Transverse colon (tissue), 4 donors: ENCODE results near the gene KCNK7.

Experiments used
- EP300 ChIP-seq: sonication (generic); formaldehyde crosslinking; IDR thresholded peaks from one replicate; pipeline ENCODE4 v1.6.1; 2017; ENCODE audit warnings: antibody characterized with exemption, low read depth
- POLR2A ChIP-seq: fragments of 450-650 bp; IDR thresholded peaks from one replicate; pipeline ENCODE4 v1.6.1; 2016; ENCODE audit warnings: antibody characterized with exemption, mild to moderate bottlenecking, moderate library complexity
- POLR2AphosphoS5 ChIP-seq, 3 donors: sonication (generic); formaldehyde crosslinking; IDR thresholded peaks; one replicate each; pipeline ENCODE4 v1.6.1; 2016; ENCODE audit warnings: antibody characterized with exemption in 3 of 3
- TF ChIP-seq, protein P1 (sequence below), 5 experiments: fragments of 200-600 bp in 3 of 5; fragments of 450-650 bp in 2 of 5; sonication (generic) in 3 of 5; IDR thresholded peaks; 1 replicate in 2 of 5; 2 replicates in 3 of 5; pipeline ENCODE4 v1.5.1; 2016 to 2017; ENCODE audit warnings: antibody characterized with exemption in 5 of 5, inconsistent platforms in 3 of 5, mild to moderate bottlenecking in 2 of 5, moderate library complexity in 1 of 5

DNA sequence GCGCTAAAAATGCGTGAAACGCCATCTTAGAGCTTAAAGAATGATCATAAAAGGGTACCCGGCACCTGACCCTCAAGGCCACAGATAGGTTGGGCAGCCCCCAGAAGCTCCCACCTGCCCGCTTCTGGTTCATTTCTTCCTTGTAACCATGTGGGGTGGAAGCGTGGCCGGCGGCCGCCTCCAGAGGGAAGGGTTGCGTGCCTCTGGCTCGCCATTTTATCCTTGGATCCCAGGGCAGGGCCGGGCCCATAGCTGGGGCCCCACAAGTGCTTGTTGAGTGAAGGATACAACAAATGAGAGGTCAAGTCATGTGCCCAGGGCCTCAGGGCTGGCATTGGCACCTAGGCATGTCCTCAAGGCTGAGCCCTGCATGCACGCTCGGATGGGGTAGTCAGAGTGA is 25.9 kb upstream of the KCNK7 start:
- TF ChIP-seq, protein P1, sequence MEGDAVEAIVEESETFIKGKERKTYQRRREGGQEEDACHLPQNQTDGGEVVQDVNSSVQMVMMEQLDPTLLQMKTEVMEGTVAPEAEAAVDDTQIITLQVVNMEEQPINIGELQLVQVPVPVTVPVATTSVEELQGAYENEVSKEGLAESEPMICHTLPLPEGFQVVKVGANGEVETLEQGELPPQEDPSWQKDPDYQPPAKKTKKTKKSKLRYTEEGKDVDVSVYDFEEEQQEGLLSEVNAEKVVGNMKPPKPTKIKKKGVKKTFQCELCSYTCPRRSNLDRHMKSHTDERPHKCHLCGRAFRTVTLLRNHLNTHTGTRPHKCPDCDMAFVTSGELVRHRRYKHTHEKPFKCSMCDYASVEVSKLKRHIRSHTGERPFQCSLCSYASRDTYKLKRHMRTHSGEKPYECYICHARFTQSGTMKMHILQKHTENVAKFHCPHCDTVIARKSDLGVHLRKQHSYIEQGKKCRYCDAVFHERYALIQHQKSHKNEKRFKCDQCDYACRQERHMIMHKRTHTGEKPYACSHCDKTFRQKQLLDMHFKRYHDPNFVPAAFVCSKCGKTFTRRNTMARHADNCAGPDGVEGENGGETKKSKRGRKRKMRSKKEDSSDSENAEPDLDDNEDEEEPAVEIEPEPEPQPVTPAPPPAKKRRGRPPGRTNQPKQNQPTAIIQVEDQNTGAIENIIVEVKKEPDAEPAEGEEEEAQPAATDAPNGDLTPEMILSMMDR (IDR thresholded peaks at IDR 0.05): no peak
- TF ChIP-seq EP300 (no peak), POLR2A (no peak), POLR2AphosphoS5 (IDR thresholded peaks at IDR 0.05) (no peak)
